ENCODE measurements around the gene SH3BP4.

Gene SH3BP4

DNA sequence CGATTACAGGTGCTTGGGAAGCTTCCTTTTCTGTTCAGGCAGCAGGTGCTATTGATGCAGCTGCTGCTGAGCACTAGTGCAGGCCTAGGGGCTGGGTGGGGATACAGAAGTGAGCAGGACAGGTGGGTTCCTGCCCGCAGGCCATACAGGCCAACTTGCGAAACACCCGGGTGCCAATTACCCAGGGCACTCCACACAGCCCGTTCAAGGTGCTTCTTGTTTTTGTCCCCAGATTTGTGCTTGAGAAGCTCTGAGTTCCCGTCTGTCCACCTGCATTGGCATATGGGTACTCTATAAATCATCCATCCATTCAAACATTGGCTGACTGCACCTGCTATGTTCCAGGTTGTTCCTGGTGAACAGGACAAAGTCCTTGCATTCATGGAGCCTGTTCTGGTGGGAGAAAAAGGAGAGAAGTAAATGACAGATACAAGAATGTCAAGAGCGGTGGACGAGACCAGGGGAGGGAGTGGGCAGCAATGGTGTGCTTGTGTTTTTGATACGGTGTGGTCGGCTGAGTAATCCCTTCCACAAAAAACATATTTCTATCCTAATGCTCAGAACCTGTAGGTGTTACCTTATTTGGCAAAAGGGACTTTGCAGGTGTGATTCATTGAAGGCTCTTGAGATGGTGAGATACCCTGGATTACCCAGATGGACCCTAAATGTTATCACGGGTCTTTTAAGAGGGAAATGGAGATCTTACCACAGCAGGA lies 31.4 kb downstream of the SH3BP4 start:
- no peak for DNase-seq

DNA sequence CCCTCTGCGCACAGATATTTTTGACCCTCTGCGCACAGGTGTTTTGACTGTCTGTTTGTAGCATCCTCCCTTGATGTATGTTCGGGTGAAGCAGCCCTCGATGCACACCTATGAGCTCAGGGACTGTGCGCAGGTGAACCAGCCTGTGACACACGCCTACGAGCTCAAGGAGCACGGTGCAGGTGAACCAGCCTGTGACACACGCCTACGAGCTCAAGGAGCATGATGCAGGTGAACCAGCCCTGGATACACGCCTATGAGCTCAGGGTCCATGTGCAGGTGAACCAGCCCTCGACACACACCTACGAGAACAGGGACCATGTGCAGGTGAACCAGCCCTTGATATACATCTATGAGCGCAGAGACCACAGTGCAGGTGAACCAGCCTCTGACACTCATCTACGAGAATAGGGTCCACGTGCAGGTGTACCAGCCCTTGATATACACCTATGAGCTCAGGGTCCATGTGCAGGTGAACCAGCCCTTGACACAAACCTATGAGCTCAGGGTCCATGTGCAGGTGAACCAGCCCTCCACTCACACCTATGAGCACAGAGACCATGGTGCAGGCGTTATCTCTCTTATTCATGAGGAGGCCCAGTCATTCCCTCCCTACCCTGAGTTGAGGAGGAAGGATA lies 33.9 kb downstream of the SH3BP4 start:
- no peak for DNase-seq

- no peak for DNase-seq
These were observed 34.6 kb downstream of the SH3BP4 start for GRCh38 chr2:234986390-234986789.

DNA sequence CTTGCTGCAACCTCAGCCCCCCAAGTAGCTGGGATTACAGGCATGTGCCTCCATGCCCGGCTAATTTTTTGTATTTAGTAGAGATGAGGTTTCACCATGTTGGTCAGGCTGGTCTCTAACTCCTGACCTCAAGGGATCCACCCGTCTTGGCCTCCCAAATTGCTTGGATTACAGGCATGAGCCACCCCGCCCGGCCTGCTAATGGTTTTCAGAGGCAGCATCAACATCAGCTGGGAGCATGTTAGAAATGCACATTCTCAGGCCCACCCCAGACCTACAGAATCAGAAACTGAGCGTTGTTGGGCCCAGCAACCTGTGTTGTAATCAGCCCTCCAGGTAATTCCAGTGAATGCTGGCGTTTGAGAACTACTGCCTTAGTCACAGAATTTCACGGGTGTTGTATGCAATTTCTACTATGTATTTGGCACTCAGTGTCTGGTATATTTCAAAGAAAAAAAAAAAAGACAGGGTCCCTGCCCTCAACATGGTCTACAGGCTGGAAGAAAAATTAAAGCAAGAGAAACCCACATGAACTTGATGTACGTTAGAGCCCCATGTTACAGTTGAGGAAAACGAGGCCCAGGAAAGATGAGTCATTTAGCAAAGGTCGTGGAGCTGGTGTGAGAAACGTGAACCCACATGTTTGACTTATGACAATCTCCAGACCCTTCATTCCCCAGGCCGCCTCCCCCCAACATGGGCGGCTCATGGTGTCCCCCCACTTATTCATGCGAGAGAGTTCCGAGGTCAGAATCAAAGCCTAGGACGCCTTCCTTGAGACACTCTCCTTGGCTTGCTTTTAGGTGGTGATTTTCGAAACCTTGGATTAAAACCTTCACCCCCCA lies 35.3 kb downstream of the SH3BP4 start:
- no peak for DNase-seq

GRCh38 chr2:234987754-234988153 lies 35.9 kb downstream of the SH3BP4 start:
- no peak for DNase-seq

DNA sequence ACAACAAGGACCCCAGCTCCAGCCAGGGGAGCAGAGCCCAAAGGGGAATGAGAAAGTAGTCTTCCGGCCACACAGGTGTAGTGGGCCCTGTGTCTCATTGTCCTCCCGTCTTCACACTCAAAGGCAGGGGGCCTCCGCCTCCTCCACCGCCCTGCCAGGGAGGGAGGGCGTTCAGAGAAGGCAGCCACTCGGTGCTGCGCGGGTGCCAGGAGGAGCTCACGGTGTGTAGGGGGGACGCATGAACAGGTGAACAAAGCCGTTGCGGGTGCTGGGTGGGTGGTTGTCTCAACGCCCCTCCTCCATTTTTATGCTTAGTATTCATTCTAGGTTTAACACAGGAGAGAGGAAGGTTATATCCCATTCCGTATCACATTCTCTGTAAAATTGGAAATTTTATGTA lies 36.7 kb downstream of the SH3BP4 start:
- no peak for DNase-seq

DNA sequence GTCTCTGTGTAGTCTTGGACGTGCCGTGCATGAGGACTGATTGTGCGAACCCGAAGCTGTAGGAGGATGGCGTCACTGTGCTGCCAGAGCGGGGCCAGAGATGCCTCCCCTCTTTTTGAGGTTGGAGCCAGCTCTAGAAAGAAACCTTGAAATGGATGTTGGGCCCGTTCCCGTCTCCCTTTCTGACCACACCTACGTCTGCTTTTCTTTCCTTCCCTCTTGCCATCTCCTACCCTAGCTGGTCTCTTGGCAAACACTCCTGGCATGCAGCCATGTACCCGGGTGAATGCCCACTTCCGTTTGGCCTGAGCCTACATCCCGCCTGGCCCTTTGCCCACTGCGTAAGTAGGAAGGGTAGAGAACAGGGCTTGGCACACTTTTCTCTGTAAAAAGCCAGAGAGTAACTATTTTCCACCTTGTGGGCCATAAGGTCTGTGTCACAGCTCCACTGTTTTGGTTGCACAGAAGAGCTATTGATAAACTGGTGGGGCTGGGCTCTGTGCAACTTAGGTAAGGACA lies 37.4 kb downstream of the SH3BP4 start:
- no peak for DNase-seq

GRCh38 chr2:234990300-234990699 lies 38.5 kb downstream of the SH3BP4 start:
- DNase-seq, result no peak

DNA sequence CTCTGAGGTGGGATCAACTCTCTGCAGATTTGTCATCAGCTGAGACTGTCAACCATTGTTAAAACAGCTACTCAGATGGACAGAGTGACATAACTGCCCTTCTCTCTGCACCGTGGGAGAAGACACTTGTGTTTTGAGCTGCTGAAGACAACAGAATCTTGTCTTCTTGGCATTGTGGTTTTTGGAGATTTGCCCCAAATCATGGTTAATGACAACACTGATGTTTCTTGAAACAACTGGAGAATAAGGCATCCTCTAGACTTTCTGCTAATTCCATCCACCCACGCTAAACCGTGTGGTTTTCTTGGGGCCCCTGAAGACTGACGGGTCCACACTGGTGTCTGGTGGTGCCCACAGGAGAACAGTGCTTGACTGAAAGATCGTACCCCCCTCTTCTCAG lies 39.5 kb downstream of the SH3BP4 start:
- DNase-seq, result no peak

DNA sequence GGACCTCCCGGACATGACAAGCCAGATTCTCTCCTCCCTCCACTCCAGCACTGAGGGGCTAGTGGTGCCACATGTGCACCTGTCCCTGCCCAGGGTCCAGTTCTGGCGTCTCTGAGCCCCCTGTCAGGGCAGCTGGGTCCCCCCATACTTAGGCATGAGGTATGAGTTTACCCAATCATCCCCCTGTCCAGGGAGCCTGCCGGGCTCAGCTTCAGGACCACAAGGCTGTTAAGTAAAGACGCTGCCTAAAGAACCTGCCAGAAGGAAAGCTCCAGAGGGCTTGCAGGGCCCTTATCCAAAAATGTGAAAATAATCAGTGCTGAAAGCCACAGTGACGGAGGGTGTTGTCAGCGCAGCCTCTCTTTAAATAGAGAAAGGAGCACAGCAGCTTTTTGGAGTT lies 40.0 kb downstream of the SH3BP4 start:
- no peak for DNase-seq

GRCh38 chr2:234992196-234992595 lies 40.4 kb downstream of the SH3BP4 start:
- no peak for DNase-seq

DNA sequence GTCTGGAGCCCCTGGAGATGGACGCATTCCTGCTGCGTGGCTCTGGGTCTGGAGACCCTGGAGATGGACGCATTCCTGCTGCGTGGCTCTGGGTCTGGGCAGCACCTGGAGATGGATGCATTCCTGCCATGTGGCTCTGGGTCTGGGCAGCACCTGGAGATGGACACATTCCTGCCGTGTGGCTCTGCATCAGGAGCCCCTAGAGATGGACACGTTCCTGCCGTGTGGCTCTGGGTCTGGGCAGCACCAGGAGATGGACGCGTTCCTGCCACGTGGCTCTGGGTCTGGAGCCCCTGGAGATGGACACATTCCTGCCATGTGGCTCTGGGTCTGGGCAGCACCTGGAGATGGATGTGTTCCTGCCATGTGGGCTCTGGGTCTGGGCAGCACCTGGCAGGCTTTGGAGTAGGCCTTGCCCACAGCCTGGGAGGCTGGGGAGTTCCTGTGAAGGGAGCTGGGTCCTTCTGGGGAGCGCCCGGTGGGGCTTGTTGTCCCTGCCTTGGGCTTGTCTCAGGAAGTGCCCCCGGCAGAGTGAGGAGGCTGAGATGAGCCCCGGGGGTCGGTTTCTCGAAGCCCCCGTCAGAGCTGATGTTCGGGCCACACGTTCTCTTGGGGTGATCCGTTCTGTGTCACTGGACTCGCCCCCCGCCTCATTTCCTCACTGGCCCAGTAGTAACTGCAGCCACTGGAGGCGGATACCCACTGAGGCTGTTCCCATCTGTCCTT lies 41.0 kb downstream of the SH3BP4 start:
- DNase-seq, result no peak

DNA sequence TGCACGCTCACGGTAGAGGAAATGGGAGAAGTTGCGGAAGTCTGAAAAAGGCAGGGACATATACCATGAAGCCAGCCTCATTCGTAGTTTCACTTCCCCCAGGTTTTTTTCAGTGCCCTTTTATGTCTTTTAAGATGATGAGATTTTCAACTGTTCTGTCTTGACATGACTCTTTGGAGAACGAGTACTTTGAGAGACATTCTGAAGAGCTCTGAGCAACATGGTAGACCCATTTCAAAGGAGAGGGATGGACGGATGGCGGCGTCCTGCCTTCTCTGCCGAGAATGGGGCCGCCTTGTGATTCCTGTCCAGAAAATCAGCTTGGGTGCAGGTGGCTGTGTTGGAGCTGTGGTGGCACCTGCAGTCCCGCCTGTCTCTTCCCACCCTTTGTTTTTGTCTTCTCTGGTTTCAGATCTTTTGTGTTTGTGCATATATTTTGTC lies 41.7 kb downstream of the SH3BP4 start:
- no peak for DNase-seq

DNA sequence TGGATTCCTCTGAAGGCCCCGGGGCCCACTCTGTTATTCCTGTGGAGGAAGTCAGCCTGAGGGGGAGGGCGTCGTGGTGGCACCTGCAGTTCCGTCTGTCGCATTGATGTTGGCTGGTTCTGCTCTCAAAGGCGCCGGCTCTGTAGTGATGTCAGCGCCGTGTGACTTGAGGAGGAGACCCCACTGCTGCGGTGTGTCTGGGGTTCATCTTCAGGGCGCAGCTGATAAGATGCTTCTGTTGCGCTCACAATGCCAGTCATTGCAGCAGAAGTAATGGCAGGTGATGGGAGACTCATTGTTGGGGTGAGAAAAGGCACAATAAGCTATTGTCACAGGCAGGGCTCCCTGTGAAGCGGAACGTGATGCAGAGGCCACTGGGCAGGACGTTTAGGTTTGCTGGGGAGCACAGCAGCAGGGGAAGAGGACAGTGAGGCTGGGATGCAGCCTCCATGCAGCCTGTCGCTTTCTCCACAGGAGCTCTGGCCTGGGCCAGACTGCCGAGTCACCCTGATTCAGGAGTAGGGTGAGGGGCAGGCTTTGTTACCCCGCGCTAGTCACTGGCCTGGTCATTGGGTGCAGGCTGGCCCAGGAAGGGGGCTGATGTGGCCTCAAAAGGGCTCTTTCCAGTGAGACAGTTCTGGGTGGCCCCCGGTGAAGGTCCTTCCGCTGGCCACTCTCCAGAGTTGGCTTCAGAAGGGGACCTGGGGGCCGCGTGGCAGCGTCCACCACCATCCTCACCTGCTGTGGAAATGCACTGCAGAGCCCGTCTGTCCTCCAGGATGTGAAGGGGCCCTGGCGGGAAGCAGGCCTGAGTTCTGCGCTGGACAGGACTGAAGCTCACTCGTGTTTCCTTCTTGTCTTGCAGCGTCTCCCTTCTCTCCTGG lies 42.9 kb downstream of the SH3BP4 start:
- no peak for DNase-seq

GRCh38 chr2:234995332-234996068 lies 43.7 kb downstream of the SH3BP4 start:
- no peak for DNase-seq

GRCh38 chr2:234996069-234996940 lies 44.5 kb downstream of the SH3BP4 start:
- no peak for DNase-seq

DNA sequence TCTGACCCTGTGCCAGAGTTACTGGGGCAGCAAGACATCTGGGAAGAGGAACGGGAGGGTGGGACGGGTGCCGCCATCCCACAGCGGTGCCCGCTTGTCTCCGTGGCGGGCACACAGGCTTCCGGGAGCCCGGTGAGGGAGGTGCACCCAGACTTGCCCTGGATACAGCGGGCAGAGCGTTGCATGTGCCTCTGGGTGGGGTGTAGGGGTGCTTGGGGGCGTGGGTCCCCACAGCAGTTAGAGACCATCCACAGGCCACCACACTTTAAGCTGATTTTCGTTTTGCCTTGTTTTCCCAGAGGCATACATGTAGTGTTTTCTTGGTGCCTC lies 45.1 kb downstream of the SH3BP4 start:
- no peak for DNase-seq

- DNase-seq, result no peak
These were observed 45.6 kb downstream of the SH3BP4 start for GRCh38 chr2:234997389-234997788.

GRCh38 chr2:234998404-234999211 lies 46.8 kb downstream of the SH3BP4 start:
- DNase-seq, result no peak

Data from activated naive CD4-positive, alpha-beta T cell treated with Interleukin-2 at 50 U/mL for 16 hours (primary cell).